GM12872 (cell line): ENCODE data around the gene CNDP2.

ENCODE experiments used
- TF ChIP-seq, protein P1 (sequence below): IDR thresholded peaks from 3 replicates; pipeline ENCODE4 v1.5.1; 2011; ENCODE audit warnings: low read depth, mild to moderate bottlenecking, low read length, moderate library complexity; ENCODE audit not compliant: insufficient read depth

The CNDP2 gene

GRCh38 chr18:74503137-74503536, 7.0 kb downstream of the CNDP2 start:
- TF ChIP-seq, protein P1, sequence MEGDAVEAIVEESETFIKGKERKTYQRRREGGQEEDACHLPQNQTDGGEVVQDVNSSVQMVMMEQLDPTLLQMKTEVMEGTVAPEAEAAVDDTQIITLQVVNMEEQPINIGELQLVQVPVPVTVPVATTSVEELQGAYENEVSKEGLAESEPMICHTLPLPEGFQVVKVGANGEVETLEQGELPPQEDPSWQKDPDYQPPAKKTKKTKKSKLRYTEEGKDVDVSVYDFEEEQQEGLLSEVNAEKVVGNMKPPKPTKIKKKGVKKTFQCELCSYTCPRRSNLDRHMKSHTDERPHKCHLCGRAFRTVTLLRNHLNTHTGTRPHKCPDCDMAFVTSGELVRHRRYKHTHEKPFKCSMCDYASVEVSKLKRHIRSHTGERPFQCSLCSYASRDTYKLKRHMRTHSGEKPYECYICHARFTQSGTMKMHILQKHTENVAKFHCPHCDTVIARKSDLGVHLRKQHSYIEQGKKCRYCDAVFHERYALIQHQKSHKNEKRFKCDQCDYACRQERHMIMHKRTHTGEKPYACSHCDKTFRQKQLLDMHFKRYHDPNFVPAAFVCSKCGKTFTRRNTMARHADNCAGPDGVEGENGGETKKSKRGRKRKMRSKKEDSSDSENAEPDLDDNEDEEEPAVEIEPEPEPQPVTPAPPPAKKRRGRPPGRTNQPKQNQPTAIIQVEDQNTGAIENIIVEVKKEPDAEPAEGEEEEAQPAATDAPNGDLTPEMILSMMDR = no peak

DNA sequence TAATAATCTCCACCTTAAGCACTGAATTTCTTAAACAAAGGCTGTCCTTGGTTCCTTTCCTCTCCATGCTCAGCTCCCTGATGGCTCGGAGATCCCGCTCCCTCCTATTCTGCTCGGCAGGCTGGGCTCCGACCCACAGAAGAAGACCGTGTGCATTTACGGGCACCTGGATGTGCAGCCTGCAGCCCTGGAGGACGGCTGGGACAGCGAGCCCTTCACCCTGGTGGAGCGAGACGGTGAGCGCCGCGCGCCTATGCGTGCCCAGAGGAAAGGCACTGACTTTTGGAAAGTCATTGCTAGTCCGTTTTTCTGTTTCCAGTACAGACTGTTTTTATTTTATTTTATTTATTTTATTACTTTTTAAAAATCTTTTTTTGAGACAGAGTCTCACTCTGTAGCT, 9.6 kb downstream of the CNDP2 start:
- TF ChIP-seq, protein P1 = no peak

DNA sequence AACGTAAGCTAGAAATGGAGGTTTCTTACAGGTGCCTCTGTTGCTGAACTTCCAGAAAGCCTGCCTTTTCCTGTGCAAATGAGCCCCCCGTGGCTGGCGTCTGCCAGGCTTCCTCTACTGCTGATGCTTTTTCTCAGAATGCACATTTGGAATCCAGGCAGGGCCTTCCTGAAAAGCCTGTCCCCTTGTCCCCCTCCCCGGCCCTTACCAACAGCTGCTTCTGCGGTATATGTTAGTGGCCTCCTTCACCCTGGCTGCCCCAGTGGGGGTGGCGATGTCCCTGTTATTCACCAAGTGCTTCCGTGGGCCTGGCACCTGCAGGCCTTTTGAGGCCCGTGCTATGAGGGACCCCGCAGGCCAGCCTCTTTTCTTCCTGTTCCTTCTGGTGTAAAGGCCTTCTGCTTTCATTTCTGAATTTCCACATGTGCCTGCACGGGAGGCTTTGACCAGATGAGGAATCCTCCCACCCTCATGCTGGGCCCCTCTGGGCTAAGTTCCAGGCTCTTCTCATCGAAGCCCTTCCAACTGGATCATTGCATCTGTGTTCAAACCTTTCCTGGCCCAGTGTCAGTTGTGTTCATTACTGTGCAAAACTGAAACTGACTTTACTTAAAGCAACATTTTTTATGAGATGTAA, 10.4 kb downstream of the CNDP2 start:
- TF ChIP-seq, protein P1 = no peak

GRCh38 chr18:74507097-74507881, 11.1 kb downstream of the CNDP2 start:
- TF ChIP-seq, protein P1 = no peak

DNA sequence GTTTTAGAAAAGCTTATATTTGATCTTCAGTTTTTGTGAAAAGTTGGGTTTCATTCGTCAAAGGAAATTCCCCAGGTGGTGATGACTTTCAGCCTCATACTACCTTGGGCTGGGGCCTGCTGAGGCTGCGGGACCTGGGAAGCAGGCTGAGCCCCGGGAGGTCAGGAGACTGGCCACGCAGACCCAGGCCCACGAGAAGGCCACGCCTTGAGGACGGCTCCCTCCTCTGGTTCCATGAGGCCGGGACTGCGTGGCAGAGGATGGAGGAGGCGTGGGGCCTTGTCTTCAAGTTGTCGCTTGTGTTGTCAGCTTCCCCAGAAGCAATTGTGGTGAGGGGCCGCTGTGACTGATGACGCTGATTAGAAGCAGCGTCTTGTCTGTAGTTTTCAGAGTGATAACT, 11.8 kb downstream of the CNDP2 start:
- TF ChIP-seq, protein P1 = no peak

DNA sequence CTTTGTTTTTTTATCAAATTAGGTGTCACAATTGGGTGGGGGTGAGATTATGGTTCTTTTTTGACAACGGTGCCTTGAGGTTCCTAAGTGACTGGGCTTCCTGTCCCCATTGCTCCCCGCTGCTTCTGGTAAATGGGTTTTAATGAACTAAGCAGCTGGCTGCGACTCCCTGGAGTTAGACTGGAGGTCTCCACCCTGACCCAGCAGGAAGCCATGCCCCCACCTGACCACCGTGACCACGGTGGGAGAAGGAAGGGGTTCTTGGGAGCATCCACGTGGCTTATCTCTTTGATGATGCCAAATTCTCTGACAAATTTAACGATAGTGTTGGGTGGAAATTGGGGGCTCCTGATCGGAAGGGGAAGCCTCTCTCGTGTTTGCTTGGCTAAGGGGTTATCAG, 12.2 kb downstream of the CNDP2 start:
- TF ChIP-seq, protein P1 = no peak

- TF ChIP-seq, protein P1 = no peak
Measured at GRCh38 chr18:74508821-74509225, 12.7 kb downstream of the CNDP2 start.
